ENCODE measurements around the gene TARS1.

The TARS1 gene

DNA sequence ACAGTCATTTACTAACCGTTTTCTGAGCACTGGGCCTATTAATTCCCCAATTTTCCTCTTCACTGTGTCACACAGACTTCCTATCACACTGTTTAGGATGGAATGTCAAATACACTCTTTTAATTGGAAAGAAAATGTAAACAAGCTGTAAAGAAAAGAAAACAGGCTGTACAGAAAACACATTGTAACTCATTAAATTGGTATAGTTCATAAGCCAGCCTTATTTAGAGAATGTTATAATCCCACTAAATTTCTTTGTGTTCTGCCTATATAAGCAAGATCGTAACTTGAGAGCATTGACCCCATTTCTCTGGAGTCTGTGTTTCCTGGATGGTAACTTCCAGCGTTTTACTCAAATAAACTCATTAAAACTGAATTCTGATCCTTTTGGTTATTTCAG lies 46.5 kb downstream of the TARS1 start:
- TF ChIP-seq ZFX (IDR thresholded peaks at IDR 0.05; ENCODE audit: borderline replicate concordance) = no peak
- TF ChIP-seq, protein P1, sequence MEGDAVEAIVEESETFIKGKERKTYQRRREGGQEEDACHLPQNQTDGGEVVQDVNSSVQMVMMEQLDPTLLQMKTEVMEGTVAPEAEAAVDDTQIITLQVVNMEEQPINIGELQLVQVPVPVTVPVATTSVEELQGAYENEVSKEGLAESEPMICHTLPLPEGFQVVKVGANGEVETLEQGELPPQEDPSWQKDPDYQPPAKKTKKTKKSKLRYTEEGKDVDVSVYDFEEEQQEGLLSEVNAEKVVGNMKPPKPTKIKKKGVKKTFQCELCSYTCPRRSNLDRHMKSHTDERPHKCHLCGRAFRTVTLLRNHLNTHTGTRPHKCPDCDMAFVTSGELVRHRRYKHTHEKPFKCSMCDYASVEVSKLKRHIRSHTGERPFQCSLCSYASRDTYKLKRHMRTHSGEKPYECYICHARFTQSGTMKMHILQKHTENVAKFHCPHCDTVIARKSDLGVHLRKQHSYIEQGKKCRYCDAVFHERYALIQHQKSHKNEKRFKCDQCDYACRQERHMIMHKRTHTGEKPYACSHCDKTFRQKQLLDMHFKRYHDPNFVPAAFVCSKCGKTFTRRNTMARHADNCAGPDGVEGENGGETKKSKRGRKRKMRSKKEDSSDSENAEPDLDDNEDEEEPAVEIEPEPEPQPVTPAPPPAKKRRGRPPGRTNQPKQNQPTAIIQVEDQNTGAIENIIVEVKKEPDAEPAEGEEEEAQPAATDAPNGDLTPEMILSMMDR (IDR thresholded peaks at IDR 0.05) = no peak
- peak overlapping the region; percentile 14 for H3K27ac ChIP-seq

DNA sequence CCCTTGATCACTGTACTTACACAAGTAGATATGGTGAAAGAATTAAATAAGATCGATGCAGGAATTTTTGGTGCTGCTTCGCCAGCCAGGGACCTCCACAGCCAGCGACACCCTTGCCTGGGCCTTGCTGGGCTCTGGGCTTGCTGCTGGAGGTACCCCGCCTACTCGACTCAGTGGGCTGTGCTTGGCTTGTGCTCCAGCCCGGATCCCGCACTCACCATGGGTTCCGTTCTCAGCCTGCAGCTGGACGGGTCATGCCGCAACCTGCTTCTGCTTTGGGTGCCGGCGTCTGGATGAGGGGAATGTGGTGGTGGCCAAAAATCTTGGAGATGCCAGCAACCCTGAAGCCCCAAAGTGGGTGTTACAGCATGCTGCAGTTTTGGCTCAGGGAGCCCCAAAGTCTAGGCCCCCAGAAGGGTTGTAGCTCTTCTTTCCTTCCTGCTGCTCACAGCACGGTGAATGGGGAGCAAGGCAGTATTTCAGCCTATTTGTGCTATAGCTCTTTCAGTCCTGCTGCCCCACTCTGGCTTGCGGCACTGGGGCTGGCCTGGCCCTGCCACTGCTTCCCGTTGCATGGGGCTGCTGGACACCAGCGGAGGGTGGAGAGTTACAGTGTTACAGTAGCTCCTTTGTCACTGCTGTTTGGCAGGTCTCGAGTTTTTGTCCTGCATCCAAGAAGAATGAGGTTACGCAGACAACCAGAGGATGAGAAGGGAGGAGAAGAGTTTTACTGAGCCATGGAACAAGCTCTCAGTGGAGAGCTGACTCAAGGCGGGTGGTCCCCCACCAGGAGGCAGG lies 48.0 kb downstream of the TARS1 start:
- H3K27ac ChIP-seq = no peak overlapping the region
- no peak for TF ChIP-seq ZFX (IDR thresholded peaks at IDR 0.05; ENCODE audit: borderline replicate concordance)
- TF ChIP-seq, protein P1 (IDR thresholded peaks at IDR 0.05) = no peak

DNA sequence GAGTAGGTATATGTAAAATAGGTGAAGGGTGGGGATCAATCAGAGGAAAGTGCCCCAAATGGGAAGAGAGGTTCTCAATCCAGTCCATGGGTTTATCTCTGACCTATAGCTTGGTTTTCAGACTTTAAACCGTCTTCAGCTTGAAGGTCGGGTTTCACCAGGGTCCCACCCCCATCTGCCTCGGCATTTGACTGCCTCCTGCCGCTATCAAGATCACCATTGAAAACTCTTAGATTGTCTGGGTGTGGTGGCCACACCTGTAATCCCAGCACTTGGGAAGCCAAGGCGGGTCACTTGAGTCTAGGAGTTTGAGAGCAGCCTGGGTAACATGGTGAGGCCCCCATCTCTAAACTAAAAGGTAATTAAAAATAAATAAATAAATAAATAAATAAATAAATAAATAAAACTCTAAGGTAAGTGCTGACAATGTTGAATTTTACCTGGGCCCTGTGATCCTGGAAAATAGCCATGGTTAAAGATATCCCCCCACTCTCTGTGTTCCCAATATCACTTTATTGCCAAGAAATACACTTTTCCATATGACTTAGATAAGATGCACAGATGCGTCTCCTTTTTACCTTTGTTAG lies 48.8 kb downstream of the TARS1 start:
- TF ChIP-seq, protein P1 (IDR thresholded peaks at IDR 0.05) = no peak
- TF ChIP-seq ZFX (IDR thresholded peaks at IDR 0.05; ENCODE audit: borderline replicate concordance) = no peak
- H3K27ac ChIP-seq = no peak overlapping the region

DNA sequence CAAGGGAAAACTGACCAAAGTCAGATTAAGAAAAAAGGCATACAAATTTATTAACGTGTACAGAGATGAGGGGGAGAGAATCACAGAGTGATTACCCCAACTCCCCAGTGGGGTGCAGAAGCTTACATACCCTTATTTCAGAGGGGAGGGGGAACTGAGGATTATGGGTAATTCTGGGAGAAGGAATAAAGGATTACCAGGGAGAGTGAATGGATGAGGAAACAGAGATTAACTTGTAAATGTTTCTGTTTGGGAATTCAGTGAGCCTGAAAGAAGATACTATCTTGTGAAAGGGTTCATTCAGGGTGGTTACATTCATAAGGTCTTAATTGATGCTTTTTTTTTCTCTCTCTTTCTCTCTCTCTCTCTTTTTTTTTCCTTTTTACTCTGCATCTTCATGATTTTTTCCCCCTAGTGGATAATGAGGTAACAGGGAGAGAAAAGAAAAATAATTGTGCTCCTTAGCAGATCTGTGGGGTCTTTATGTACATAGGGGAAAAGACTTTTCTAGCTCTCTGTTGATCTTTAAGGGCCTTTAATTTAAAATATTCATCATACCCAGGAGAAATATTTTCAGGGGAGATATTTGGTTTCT lies 49.4 kb downstream of the TARS1 start:
- H3K27ac ChIP-seq = no peak overlapping the region

DNA sequence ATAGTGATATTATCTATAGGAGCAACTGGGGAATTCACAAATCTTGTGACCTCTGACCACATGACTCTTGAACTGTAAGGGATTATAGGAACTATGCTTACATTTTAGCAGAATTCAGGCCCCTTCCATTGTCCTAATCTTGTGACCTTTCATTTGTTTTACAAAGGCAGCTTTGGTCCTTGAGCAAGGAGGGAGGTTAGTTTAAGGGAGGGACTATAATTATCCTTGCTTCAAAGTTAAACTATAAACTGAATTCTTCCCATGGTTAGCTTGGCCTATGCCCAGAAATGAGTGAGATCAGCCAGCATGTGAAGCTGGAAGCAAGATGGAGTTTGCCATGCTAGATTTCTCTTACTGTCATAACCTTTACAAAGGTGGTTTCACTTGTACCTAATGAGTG lies 51.2 kb downstream of the TARS1 start:
- TF ChIP-seq, protein P1 (IDR thresholded peaks at IDR 0.05) = no peak
- no peak for TF ChIP-seq ZFX (IDR thresholded peaks at IDR 0.05; ENCODE audit: borderline replicate concordance)
- H3K27ac ChIP-seq = no peak overlapping the region

More for the DNA sequence above, 49.4 kb downstream of the TARS1 start:
- TF ChIP-seq, protein P1 (IDR thresholded peaks at IDR 0.05) = no peak
- no peak for TF ChIP-seq ZFX (IDR thresholded peaks at IDR 0.05; ENCODE audit: borderline replicate concordance)

DNA sequence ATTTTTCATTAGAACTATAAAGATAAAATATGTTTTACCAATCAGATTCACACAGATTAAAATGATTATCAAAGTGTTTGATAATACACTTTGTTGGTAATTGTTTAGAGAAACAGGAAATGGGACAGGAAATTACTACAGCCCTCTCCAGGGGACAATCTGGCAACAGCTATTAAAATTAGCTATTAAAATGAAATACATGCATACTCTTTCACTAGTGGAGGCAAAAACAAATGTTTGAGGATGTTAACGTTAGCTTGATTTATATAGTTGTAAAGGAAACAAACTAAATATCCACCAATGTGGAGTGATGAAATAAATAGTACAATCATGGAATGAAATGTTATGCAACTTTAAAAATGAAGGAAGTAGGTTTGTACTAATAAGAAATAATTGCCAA lies 53.7 kb downstream of the TARS1 start:
- no peak overlapping the region for H3K27ac ChIP-seq
- TF ChIP-seq ZFX (IDR thresholded peaks at IDR 0.05; ENCODE audit: borderline replicate concordance) = no peak
- TF ChIP-seq, protein P1 (IDR thresholded peaks at IDR 0.05) = no peak

DNA sequence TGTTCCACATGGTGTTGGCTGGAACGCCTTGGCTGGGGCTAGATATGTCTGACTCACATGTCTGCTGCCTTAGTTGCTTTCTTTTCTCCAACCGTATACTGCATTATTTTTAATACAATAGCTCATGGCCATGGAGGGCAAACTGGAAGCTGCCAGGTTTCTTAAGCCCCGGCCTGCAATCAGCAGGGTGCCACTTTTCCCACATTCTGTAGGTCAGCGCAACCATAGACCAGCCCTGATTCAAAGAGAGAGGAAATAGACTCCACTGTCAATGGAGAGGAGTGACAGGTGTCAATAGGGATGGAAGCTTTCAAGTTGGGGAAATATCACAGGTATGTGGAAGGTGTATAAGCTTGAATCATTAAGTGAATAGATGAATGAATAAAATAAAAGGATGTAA lies 60.5 kb downstream of the TARS1 start:
- TF ChIP-seq ZFX (IDR thresholded peaks at IDR 0.05; ENCODE audit: borderline replicate concordance) = no peak
- TF ChIP-seq, protein P1 (IDR thresholded peaks at IDR 0.05) = no peak
- no peak overlapping the region for H3K27ac ChIP-seq

Measured in 22Rv1 (cell line).